Activated CD4-positive, alpha-beta T cell treated with anti-CD3 and anti-CD28 coated beads for 4 hours (primary cell): ENCODE measurements around the gene SLC5A4.

Experiments used
- DNase-seq, 2 donors: peaks; one replicate each; pipeline ENCODE4 v3.0.0-alpha.2; 2020

SLC5A4 gene

GRCh38 chr22:32232191-32232830, 22.8 kb downstream of the SLC5A4 start:
- no peak for DNase-seq

GRCh38 chr22:32226326-32227104, 28.6 kb downstream of the SLC5A4 start:
- no peak for DNase-seq

GRCh38 chr22:32222991-32223390, 32.2 kb downstream of the SLC5A4 start:
- DNase-seq = no peak

- no peak for DNase-seq
These were observed 36.1 kb downstream of the SLC5A4 start for GRCh38 chr22:32219026-32219425.

- no peak for DNase-seq
These were observed 36.7 kb downstream of the SLC5A4 start for GRCh38 chr22:32218470-32218869.

- no peak for DNase-seq
These were observed 37.7 kb downstream of the SLC5A4 start for GRCh38 chr22:32217465-32217864.

- DNase-seq = no peak
These were observed 38.2 kb downstream of the SLC5A4 start for GRCh38 chr22:32216911-32217310.

GRCh38 chr22:32211011-32211410, 44.1 kb downstream of the SLC5A4 start:
- no peak for DNase-seq

- no peak for DNase-seq
These were observed 46.5 kb downstream of the SLC5A4 start for GRCh38 chr22:32208681-32209080.

- no peak for DNase-seq
These were observed 47.1 kb downstream of the SLC5A4 start for GRCh38 chr22:32207971-32208480.

- peak; percentile 26 to 35 for DNase-seq
These were observed 48.1 kb downstream of the SLC5A4 start for GRCh38 chr22:32206774-32207758.

GRCh38 chr22:32205974-32206773, 49.0 kb downstream of the SLC5A4 start:
- DNase-seq = no peak

GRCh38 chr22:32204856-32205722, 50.1 kb downstream of the SLC5A4 start, which contains the start of gene RFPL2:
Gene RFPL2, minus strand, starts transcription at chr22:32205073. Its CDS starts 2,622 bp downstream, at chr22:32202451.
- DNase-seq = peak in 1 of 2 donors; percentile 28

GRCh38 chr22:32204040-32204855, 50.9 kb downstream of the SLC5A4 start:
- no peak for DNase-seq

GRCh38 chr22:32203181-32204039, 51.7 kb downstream of the SLC5A4 start:
- no peak for DNase-seq

- no peak for DNase-seq
These were observed 52.5 kb downstream of the SLC5A4 start for GRCh38 chr22:32202539-32203180.

- no peak for DNase-seq
These were observed 53.0 kb downstream of the SLC5A4 start for GRCh38 chr22:32202161-32202538.

- no peak for DNase-seq
These were observed 54.4 kb downstream of the SLC5A4 start for GRCh38 chr22:32200752-32201151.

- DNase-seq = no peak
These were observed 55.2 kb downstream of the SLC5A4 start for GRCh38 chr22:32199961-32200360.
